Stimulated activated CD4-positive, alpha-beta T cell treated with anti-CD3 and anti-CD28 coated beads, Interleukin-1b, Interleukin-23, amount 100 ng/mL, for 4 hours (primary cell): Measurements from ENCODE around the gene KCNA3.
"Not testable (repeated sequence)": the region's sequence is repeated elsewhere in the genome, so short reads cannot be mapped to it uniquely, and the experiment has no call there.

Experiments
- DNase-seq, 2 donors: peaks; one replicate each; pipeline ENCODE4 v3.0.0-alpha.2; 2020; ENCODE audit warnings: low read depth in 2 of 2

KCNA3 gene

GRCh38 chr1:110680036-110680735 is 5.4 kb upstream of the KCNA3 start:
- DNase-seq: no peak

- DNase-seq: no peak
Observed at GRCh38 chr1:110677526-110677925, 2.8 kb upstream of the KCNA3 start.

- DNase-seq: no peak
Observed at GRCh38 chr1:110676970-110677369, 2.2 kb upstream of the KCNA3 start.

- DNase-seq: no peak
Observed at GRCh38 chr1:110675060-110675791, 486 bp upstream of the KCNA3 start.

- DNase-seq: peak in 1 of 2 donors; percentile 18
Observed at GRCh38 chr1:110673805-110674336, 869 bp downstream of the KCNA3 start.

GRCh38 chr1:110673197-110673701 is 1.5 kb downstream of the KCNA3 start:
- peak in 1 of 2 donors; percentile 11 for DNase-seq

GRCh38 chr1:110672753-110673108 is 2.0 kb downstream of the KCNA3 start:
- no peak for DNase-seq

- DNase-seq: peak in 1 of 2 donors; percentile 65
Observed at GRCh38 chr1:110672001-110672752, 2.6 kb downstream of the KCNA3 start.

GRCh38 chr1:110671361-110671760 is 3.4 kb downstream of the KCNA3 start:
- DNase-seq: no peak

GRCh38 chr1:110668549-110668948 is 6.2 kb downstream of the KCNA3 start:
- DNase-seq: no peak

- DNase-seq: no peak
Observed at GRCh38 chr1:110667776-110668175, 7.0 kb downstream of the KCNA3 start.

- DNase-seq: no peak
Observed at GRCh38 chr1:110663241-110663640, 11.5 kb downstream of the KCNA3 start.

GRCh38 chr1:110659559-110659958 is 15.2 kb downstream of the KCNA3 start:
- DNase-seq: not testable (repeated sequence)

GRCh38 chr1:110657351-110657750 is 17.4 kb downstream of the KCNA3 start:
- no peak for DNase-seq

GRCh38 chr1:110650609-110651008 is 24.1 kb downstream of the KCNA3 start:
- DNase-seq: no peak

- DNase-seq: no peak
Observed at GRCh38 chr1:110648417-110648816, 26.3 kb downstream of the KCNA3 start.

GRCh38 chr1:110647254-110647891 is 27.4 kb downstream of the KCNA3 start:
- no peak for DNase-seq

GRCh38 chr1:110645821-110646735 is 28.7 kb downstream of the KCNA3 start:
- DNase-seq: no peak

GRCh38 chr1:110645211-110645610 is 29.5 kb downstream of the KCNA3 start:
- DNase-seq: no peak

GRCh38 chr1:110643879-110644472 is 30.8 kb downstream of the KCNA3 start:
- no peak for DNase-seq
